C4-2B (cell line): Measurements from ENCODE around the gene NFIB.
A peak's percentile ranks its signal among the peaks of the same experiment; 100 is the strongest.

Experiments used
- H3K27ac ChIP-seq: fragments of 450-650 bp; 2 replicates; pipeline ENCODE4 v1.5.1; 2017
- ZFX ChIP-seq: fragments of 450-650 bp; IDR thresholded peaks from 2 replicates; pipeline ENCODE4 v1.6.1; 2017
- TF ChIP-seq, protein P1 (sequence below): fragments of 450-650 bp; conservative IDR thresholded peaks from 2 replicates; pipeline ENCODE4 v1.5.1; 2017; ENCODE audit warnings: mild to moderate bottlenecking

NFIB gene

DNA sequence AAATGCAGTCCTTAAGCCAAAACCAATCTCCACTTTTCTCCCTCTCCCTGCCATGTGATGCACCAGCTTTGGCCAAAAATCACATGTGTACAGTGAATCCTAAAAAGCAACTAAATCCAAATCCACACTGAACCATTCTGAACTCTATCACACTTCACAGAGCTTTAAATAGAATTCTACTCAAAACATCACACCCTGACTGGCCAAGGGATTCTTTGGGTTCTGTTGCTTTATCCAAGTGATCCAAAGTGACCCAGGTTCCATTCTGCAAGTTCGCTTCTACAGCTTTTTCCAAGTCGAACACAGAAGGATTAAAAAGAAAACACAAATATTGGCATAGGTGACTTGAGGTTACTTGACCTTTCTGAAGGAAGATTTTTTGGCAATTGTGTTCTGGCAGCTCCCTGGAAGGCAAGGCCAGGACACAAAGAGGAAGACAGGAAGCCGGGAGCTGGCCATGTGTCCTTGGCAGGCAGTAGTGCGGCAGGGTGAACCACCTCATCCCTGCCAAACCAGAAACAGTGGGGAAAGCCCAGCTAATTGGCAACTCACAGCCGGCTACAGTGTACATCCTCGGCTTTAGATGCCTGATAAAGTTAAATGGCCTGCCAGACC, 115.0 kb downstream of the NFIB start:
- H3K27ac ChIP-seq, result peak overlapping the region; percentile 62
- TF ChIP-seq, protein P1, sequence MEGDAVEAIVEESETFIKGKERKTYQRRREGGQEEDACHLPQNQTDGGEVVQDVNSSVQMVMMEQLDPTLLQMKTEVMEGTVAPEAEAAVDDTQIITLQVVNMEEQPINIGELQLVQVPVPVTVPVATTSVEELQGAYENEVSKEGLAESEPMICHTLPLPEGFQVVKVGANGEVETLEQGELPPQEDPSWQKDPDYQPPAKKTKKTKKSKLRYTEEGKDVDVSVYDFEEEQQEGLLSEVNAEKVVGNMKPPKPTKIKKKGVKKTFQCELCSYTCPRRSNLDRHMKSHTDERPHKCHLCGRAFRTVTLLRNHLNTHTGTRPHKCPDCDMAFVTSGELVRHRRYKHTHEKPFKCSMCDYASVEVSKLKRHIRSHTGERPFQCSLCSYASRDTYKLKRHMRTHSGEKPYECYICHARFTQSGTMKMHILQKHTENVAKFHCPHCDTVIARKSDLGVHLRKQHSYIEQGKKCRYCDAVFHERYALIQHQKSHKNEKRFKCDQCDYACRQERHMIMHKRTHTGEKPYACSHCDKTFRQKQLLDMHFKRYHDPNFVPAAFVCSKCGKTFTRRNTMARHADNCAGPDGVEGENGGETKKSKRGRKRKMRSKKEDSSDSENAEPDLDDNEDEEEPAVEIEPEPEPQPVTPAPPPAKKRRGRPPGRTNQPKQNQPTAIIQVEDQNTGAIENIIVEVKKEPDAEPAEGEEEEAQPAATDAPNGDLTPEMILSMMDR, result no peak
- TF ChIP-seq ZFX, result no peak

DNA sequence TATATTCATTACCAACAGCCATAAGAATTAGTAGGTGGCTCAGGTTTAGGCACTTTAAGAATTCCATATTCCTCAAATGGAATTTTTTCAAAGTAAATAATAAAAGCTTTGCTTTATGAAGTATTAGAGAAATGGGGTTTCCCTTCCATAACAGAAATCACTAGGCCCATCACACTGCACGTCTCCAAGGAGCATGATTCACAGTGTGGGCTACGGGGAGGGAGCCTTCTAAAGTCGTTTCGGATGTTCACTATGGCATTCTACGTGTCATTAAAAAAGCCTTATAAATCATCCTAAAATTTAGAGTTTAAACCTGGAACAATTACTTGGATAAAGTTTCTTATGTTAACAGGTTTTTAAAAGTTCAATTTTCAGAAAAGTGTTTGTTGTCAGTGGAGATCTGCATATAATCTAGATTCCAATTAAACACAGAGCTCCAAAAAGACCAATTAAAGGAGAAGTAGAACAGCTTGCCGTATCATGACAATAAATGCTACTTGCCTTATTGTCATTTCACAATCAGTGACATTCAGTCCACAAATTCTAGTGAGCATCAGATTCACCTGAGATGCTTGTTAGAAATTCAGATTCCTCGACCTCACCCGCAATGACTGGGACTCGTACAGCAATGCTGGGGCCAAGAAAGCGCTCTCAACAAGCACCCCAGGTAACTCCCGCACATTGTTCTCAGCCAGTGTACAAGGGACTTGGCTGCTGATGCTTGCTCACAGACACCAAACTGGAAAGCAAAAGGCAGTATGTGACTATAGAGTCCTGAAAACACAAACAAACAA, 115.7 kb downstream of the NFIB start:
- TF ChIP-seq, protein P1, result no peak
- no peak for TF ChIP-seq ZFX
- peak overlapping the region; percentile 62 for H3K27ac ChIP-seq

DNA sequence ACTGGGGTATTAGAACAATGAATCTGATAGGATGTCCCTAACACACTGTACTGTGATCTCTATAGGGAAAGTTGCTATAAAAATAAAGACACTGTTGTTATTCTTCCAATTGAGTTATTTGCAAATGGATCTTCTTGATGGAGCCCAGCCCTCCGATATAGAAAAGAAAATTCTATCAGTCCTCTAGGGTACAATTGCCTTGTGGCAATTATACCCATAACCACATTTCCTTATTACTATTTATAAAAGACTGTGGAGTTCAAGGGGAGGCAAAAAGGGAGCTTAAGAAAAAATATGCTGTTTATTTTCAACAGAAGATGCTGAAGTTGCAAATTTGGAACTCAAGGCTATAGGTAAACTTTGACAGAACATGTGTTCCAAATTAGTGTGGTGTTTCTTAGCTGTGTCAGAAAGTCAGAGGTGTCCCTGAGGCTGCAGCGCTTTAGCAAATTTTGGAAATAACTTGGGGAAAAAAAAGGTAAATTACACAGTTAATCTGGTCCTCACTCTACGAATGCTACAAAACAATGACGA, 116.5 kb downstream of the NFIB start:
- H3K27ac ChIP-seq, result no peak overlapping the region; the same call in 1 of the 2 replicates
- TF ChIP-seq ZFX, result no peak
- TF ChIP-seq, protein P1, result no peak

DNA sequence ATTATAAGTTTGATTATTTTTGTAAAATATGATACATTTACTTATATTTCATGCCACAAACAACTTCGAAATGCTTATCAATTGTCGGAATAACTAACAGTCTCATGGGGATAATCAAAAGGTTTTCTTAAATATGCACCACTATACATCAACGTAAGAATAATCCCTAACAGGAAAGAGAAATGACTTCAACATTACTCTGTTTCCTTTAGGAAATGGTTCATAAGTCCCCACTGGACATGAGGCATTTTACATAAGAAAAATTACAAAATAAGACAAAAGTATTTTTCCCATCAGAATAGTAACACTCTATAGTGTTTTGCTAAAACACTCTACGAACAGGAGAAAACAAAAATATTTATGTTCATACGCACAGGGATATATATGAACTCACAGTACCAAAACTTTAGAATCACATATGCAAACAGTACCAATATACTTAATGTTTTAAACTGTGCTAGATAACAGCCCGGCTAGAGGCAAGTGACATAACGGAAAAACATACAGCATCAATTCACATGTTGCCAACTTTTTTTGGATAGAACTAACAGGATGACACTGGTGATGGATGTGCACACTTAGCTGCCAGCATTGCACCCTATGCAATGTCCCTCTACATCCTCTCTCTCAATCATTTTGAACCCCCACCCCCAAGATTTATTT, 120.5 kb downstream of the NFIB start:
- no peak overlapping the region for H3K27ac ChIP-seq
- TF ChIP-seq ZFX, result no peak
- TF ChIP-seq, protein P1, result no peak

DNA sequence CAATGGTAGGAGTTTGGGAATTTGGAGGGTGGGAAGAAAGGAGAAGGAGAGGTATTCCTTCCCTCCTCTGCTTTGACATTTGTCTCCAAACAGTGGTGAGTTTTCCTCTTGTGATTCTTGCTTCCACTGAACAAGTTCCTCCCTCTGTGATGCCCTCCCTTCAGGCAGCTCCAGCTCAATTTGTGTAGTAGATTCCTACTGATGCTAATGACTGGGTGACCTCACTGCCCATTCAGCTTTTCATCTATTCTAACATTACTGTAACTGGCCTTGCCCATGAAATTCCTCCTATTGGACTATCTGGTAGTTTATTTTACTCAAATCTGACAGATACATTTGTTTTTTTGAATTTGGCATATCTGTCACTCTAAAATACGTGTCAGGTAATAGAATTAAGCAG, 121.4 kb downstream of the NFIB start:
- no peak overlapping the region for H3K27ac ChIP-seq
- no peak for TF ChIP-seq ZFX
- TF ChIP-seq, protein P1, result no peak

DNA sequence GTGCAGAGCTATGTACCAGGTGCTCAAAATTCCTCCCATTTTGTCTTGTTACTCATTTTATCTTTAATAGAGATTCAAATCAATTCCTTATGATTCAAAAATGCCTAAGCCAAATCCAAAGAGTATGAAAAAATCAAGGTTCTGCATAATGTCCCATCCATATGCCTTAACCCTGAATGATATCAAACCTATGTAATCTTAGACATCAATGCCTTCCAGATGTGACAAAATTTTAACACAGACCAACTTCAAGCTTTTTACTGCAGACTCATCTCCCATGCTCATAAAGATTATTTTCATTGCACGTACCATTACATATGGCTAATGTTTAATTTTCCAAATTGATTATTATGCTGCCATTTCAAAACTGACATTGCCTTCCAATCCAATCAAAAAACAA, 122.4 kb downstream of the NFIB start:
- no peak overlapping the region for H3K27ac ChIP-seq
- TF ChIP-seq ZFX, result no peak
- TF ChIP-seq, protein P1, result no peak

DNA sequence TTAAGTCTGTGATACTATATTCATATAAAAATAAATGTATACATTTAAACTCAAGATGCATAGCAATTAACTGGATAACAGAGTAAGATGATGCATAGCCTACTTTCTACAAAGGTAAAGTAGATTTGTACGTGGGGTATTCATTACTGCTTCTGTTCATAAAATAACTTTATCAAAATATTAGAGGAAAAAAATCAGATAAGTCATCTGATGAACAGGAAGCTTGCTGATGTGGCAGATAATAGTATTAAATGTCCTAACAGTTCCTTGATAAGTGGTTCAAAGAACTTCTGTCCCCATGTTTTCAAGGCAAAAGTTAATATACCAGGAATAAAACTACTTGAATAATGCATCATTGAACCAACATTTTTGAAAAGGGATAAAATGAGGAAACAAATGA, 123.7 kb downstream of the NFIB start:
- TF ChIP-seq, protein P1, result no peak
- no peak for TF ChIP-seq ZFX
- no peak overlapping the region for H3K27ac ChIP-seq
